ENCODE measurements around the gene KCNIP4.

DNA sequence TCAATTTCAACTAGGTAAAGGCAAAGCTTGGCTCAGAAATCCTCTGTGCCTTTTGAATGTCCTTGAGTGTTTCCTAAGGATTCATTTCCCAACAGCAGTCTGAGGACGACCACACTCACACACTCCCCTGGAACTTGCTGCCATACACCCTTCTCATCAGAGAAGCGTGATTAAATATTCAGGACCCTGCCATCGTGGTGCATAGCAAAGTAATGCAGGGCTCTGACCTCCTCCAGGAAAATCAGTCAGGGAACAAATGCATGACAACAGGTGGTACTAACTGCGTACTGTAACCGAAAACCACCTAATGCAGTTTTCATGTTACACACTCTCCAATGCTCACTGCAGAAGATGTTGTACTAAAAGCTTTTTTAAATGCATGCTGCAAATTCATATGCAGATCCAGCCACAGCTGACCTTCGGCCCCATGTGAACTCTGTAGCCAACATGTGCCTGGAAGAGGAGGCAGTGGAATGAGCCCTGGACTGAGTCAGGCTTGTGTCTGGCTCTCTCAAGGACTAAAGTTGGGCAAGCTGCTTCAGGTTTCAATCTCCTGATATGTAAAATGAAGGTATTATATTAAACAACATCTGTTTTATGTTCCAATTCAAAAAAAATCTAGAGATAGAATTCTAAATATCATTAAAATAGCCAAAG lies 238.3 kb downstream of the KCNIP4 start:
- TF ChIP-seq, protein P1, sequence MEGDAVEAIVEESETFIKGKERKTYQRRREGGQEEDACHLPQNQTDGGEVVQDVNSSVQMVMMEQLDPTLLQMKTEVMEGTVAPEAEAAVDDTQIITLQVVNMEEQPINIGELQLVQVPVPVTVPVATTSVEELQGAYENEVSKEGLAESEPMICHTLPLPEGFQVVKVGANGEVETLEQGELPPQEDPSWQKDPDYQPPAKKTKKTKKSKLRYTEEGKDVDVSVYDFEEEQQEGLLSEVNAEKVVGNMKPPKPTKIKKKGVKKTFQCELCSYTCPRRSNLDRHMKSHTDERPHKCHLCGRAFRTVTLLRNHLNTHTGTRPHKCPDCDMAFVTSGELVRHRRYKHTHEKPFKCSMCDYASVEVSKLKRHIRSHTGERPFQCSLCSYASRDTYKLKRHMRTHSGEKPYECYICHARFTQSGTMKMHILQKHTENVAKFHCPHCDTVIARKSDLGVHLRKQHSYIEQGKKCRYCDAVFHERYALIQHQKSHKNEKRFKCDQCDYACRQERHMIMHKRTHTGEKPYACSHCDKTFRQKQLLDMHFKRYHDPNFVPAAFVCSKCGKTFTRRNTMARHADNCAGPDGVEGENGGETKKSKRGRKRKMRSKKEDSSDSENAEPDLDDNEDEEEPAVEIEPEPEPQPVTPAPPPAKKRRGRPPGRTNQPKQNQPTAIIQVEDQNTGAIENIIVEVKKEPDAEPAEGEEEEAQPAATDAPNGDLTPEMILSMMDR (conservative IDR thresholded peaks at IDR 0.05; ENCODE audit: low read depth, low read length): no peak
- no peak for TF ChIP-seq SMC3 (IDR thresholded peaks at IDR 0.05; ENCODE audit: low read depth, low read length)
